ENCODE measurements around the gene SRPK3. TPM values are rescaled to one million over a fixed set of nuclear protein-coding genes. Genes with fewer than 3 reads are reported as not detected.

SRPK3 gene
- polyA plus RNA-seq, 2 of the 4 experiments (the other 2 are of a cell fraction) = 0.03 TPM; not detected in 1

- TF ChIP-seq TFCP2L1 (CRISPR knock-in tag; IDR thresholded peaks at IDR 0.05) (no peak), HOXA7 (CRISPR knock-in tag; IDR thresholded peaks at IDR 0.05) (no peak), BCL3 (IDR thresholded peaks at IDR 0.05) (no peak), CBX8 (IDR thresholded peaks at IDR 0.05) (no peak), CEBPB (IDR thresholded peaks at IDR 0.05) (no peak), ZNF302 (CRISPR knock-in tag; IDR thresholded peaks at IDR 0.05) (no peak), ZC3H11A (IDR thresholded peaks at IDR 0.05) (no peak), NPAS2 (CRISPR knock-in tag; IDR thresholded peaks at IDR 0.05; ENCODE audit: borderline replicate concordance) (no peak), USF2 (IDR thresholded peaks at IDR 0.05) (no peak), CHD2 (IDR thresholded peaks at IDR 0.05; ENCODE audit: low read length, partially characterized antibody) (no peak), HES2 (IDR thresholded peaks at IDR 0.05) (no peak), HEYL (CRISPR knock-in tag; IDR thresholded peaks at IDR 0.05) (no peak), KDM5A (IDR thresholded peaks at IDR 0.05) (no peak), HOXB5 (CRISPR knock-in tag; IDR thresholded peaks at IDR 0.05) (no peak), EHMT2 (IDR thresholded peaks at IDR 0.05; ENCODE audit: low read depth) (no peak)
Measured at GRCh38 chrX:153768311-153769157, 12.3 kb upstream of the SRPK3 start.

GRCh38 chrX:153769158-153769864 is 11.5 kb upstream of the SRPK3 start:
- Histone ChIP-seq H3K9me3 (no peaks in the 10 kb centered on the region), H3K4me1 (peaks cover 14% of the 10 kb centered on the region; the same call in 2 of the 3 replicates), H3K27ac (no peak overlapping the region), H3K4me2 (no peak overlapping the region), H3K4me3 (no peak overlapping the region)
- ATAC-seq = no peak
- no peak for FAIRE-seq
- DNase-seq (ENCODE audit: low read depth in 1 of 2, low spot score in 1 of 2) = no peak
- ChIA-PET CTCF (interaction anchor here (2.2 to 2.3 kb wide), 2 partner anchors 10 to 154 kb away, joined by 7 to 8 read pairs; no protein-coding TSS in a partner anchor), POLR2A (no interaction called here)
- TF ChIP-seq FOSB (CRISPR knock-in tag; IDR thresholded peaks at IDR 0.05) (no peak), CEBPB (IDR thresholded peaks at IDR 0.05) (no peak), MAZ (IDR thresholded peaks at IDR 0.05; ENCODE audit: borderline replicate concordance, low read depth, low read length) (no peak), EHMT2 (IDR thresholded peaks at IDR 0.05; ENCODE audit: low read depth) (no peak), ELK1 (IDR thresholded peaks at IDR 0.05; ENCODE audit: low read depth, low read length) (no peak), HOXA7 (CRISPR knock-in tag; IDR thresholded peaks at IDR 0.05) (no peak), PHF8 (IDR thresholded peaks at IDR 0.05; ENCODE audit: borderline replicate concordance, low read depth) (no peak), HOXB5 (CRISPR knock-in tag; IDR thresholded peaks at IDR 0.05) (no peak), RCOR1 (IDR thresholded peaks at IDR 0.05; ENCODE audit: low read depth, low read length) (no peak), ZC3H11A (IDR thresholded peaks at IDR 0.05) (no peak), GATA3 (IDR thresholded peaks at IDR 0.05; ENCODE audit: borderline replicate concordance) (no peak), TFCP2L1 (CRISPR knock-in tag; IDR thresholded peaks at IDR 0.05) (no peak), MYC (IDR thresholded peaks at IDR 0.05; ENCODE audit: borderline replicate concordance, low read length) (no peak), SMC3 (IDR thresholded peaks at IDR 0.05) (no peak)
- WGBS (ENCODE audit: missing lambda C conversion rate) = 85% methylated on average over 11 of the region's 23 CpGs

More at GRCh38 chrX:153768311-153769157, 12.3 kb upstream of the SRPK3 start:
- Histone ChIP-seq H3K4me1 (peaks cover 16% of the 10 kb centered on the region; the same call in 2 of the 3 replicates), H3K4me2 (no peak overlapping the region), H3K9me3 (no peaks in the 10 kb centered on the region), H3K4me3 (no peak overlapping the region), H3K27ac (no peak overlapping the region)
- CTCF ChIA-PET = interaction anchor here (0.7 to 3.4 kb wide), 4 partner anchors 11 to 199 kb away, joined by 3 to 17 read pairs (median 8); no protein-coding TSS in a partner anchor
- POLR2A ChIA-PET = no interaction called here
- no peak for ATAC-seq
- FAIRE-seq = no peak
- WGBS (ENCODE audit: missing lambda C conversion rate) = 82% methylated on average over 6 of the region's 22 CpGs
- no peak for DNase-seq (ENCODE audit: low read depth in 1 of 2, low spot score in 1 of 2)
